Stimulated activated CD8-positive, alpha-beta memory T cell treated with anti-CD3 and anti-CD28 coated beads, Interleukin-2, amount 100 ng/mL, for 1 hour (primary cell): ENCODE measurements around the gene MSX2.

Experiments used
- DNase-seq, 2 donors: peaks; one replicate each; pipeline ENCODE4 v3.0.0-alpha.2; 2020; ENCODE audit warnings: low read depth in 2 of 2

Gene MSX2

DNA sequence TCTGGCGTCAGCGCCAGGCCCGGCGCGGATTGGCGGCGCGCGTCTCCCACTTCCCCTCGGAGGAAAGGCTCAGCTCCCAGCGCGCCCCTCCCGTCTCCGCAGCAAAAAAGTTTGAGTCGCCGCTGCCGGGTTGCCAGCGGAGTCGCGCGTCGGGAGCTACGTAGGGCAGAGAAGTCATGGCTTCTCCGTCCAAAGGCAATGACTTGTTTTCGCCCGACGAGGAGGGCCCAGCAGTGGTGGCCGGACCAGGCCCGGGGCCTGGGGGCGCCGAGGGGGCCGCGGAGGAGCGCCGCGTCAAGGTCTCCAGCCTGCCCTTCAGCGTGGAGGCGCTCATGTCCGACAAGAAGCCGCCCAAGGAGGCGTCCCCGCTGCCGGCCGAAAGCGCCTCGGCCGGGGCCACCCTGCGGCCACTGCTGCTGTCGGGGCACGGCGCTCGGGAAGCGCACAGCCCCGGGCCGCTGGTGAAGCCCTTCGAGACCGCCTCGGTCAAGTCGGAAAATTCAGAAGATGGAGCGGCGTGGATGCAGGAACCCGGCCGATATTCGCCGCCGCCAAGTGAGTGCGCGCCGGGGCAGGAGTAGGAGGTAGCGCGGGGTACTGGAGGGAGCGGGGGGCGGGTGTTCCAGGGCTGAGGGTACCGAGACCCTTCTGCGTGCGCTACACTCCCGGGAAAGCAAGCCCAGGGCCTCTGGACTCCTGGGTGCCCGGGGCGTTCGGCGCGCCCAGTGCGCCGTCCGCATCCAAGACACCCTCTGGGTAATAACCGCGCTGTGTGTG, at the start of gene MSX2:
Gene MSX2, plus strand, starts transcription at position 99 of the 777 bp plus-strand sequence. Its CDS starts 78 bp downstream, at position 177.
- no peak for DNase-seq

DNA sequence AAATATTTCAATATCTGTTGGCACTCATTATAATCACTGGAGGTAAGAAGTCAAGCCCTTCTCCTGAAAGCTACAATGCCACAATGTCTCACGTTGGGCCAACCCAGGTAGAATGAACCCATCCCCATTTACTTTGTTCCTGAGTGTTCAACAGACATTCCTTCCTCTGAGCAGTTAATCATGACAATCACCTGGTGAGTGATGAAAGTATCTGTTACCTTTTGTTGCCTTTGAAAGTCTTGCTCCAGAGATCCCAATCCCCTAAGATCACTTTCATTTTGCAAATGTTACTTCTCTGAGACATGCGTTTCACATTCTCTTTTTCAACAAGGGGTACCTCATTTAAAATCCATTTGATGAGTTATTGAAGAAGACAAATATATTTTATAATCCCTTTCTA, 49.3 kb upstream of the MSX2 start:
- no peak for DNase-seq

DNA sequence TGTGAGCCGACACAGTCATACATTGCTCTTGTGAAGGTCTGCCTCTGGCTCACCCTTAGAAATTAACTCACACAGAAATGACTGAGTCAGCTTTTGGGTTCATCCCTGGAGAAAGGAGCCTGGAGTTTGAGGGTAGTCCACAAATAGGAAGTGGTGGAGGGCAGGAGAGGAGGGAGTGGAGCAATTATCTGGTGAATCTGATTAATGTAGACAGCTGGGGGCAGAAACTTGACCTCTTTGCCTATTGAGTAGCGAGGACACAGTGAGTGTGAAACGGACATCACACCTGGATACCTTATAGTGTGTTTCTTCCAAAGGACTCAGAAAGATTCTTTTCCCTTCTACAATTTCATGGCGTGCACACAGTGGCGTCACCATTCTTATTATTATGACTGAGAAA, 48.5 kb upstream of the MSX2 start:
- DNase-seq: no peak

DNA sequence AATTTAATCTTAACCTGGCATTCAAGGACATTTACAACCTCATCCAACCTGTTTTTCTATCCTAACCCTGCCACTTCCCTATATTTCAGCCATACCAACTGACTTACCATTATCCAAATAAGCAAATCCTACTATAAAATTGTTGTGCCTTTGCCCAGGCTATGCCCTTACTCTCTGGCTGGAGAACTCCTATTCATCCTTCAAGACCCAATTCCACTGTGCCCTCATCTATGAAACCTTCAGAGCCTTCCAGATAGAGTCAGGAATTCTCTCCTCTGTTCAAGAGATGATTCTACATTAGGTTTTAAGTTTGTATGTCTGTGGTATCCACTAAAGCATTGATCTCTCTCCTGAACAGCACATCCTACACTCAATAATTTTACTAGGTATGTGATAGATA, 46.3 kb upstream of the MSX2 start:
- DNase-seq: no peak

DNA sequence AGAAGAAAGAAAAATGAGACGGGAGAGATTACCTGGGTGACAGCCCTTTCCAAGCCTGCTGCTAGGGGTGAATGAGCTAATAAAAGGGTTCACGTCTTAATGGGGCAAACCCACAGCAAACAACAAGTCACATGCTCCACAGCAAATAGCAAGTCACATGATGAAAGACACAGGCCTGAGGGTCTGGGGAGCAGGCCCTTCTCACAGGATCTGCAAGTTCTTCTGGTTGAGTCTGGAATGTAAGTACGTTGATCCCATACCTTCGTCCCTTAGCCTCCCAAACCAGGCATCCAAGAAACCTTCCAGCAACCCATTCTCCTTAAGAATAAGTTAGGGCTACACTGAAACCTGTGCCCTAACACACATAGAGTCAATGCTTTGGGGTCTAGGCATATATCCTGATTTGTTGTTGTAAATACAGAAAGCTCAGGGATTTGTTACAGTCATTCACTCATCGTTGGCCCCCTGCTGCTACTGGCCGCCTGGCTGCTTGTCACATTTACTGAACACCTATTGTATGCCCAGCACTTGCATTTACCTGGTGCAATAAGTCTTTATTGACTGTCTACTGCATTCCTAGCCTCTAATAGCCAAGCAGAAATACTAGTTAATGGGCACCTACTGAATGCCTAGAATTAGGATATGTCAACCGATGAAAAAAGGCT, 43.3 kb upstream of the MSX2 start:
- no peak for DNase-seq

DNA sequence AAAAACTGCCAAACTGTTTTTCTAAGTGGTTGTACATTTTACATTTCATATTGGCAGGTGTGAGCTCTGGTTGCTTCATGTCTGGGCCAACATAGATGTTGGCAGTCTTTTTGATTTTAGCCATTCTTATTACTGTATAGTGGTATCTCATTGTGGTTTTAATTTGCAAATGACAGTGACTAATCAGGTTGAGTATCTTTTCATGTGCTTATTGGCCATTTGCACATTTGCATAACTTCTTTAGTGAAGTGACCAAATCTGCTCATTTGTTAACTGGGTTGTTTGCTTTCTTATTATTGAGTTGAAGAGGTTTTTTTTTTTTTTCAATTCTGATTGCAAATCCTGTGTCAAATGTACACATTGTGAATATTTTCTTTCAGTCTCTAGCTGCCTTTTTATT, 36.9 kb upstream of the MSX2 start:
- no peak for DNase-seq

DNA sequence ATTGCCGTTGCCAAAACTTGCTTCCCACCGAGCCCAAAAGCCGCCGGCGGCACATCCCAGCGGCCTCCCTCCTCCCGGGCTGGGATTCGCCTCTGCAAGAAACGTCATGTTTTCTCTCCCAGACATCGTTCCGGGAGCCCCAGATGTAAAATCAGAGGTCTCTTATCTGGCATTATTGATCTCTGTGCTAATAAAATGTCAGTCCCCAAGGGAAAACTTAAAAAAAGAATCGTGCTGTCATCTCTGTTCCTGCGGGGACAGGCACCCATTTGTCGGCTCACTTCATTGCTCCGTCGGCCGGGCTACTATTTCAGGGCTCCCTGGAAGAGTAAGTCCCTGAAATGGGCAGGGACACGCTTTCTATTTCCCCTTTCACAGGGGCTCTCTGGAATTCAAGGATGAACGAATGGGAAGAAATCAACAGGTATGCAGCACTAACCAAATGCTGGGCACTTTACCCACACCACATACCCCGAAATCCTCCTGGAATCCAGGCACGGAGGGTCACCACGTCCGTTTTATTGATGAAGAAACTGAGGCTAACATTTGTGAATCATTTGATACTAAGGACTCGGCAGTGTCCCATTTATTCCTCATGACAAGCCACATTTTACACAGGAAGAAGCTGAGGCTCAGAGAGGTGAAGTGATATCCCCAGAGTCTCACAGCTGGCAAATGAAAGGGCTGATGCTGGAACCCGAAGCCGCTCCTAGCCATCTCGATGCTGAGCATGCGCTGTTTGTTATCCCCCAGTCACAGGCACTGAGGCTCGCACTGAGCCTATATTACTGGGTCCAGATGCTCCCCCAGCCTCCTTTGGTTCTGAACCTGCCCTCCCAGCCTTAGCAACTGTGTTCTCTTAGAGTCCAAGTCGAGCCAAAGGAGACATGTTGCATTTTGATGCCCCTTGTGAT, 35.7 kb upstream of the MSX2 start:
- no peak for DNase-seq

DNA sequence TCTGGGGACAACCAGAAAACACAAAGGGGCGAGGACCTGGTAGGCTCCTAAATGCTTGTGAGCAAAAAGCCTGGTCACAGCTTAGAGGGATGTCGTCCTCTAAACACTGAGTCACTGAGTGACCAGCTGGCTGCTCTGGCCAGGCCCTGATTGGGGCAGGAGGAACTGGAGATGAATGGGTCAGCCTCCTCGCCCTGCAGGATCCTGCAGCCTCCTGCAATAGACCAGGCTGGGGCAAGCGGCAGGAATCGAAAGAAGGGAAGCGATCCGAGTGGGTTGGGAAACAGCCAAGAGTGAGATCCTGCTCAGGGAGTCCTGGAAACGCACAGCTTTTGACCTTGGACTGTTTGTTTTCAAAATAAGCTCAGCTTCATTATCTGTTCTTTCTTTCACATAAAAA, 34.1 kb upstream of the MSX2 start:
- no peak for DNase-seq

DNA sequence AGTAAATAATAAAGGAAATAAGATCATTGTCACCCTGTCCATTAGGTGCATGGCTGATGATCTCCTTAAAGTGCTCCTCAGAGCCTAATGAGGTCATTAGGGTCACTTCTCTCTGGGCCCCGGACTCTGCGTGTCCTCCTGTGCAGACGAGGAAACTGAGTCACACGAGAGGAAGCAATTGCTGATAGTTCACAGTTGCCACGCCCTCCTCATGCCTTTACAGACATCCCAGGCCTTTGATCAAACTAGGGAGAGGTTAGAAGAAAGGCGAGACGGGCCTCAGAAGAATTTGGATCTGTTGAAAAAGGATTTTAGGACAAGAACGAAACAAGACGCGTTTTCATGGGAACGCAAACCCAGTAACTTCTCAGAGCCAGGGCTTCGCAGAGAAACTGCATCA, 32.0 kb upstream of the MSX2 start:
- DNase-seq: no peak

DNA sequence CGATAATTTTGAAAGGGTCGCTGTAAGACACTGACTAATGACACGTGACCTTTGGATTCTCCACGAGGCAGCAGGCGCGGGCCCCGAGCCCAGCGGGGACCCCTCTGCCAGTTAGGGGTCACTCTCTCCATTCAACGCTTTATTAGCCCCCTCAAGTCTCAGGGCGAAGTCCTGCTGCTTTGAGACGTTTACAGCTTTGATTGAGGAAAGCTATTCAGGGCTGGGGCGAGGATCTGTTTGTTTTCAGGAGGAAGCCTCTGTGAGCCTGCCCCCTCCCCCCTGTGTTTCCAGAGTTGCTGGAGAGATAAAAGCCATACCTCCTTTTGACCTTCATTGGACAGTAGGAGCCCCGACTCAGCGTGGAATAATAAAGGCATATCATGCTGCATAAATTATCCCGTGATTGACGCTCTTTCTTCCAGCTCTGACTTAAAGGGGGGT, 31.4 kb upstream of the MSX2 start:
- DNase-seq: no peak

DNA sequence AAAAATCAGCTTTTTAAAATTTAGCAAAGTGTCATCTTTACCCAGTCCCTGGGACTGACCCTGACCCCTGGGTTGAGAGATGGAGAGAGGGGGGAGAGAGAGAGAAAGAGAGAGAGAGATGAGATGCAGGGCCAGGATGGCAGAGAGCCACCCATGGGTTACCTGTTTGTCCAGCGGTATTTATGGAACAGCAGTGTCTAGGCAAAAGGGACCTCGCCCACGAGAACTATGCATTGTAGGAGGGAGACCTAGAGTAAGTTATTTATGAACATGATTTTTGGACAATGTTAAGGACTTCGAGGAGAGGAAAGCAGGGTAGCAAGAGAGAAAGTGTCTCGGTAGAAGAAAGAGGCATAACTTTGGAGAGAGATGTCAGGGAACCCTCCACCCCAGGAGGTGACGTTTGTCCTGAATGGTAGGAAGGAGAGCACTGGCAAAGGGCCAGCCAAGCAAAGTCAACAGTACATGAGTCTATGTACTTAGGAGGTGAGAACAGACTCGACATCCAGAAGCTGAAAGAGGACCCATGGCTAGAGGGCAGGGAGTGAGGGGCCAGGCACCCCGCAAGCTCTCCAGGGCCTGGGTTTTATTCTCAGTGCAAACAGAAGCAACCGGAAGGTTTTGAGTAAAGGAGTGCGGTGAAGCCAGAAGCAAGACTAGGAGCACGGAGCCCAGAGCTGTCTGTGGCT, 30.5 kb upstream of the MSX2 start:
- DNase-seq: no peak

DNA sequence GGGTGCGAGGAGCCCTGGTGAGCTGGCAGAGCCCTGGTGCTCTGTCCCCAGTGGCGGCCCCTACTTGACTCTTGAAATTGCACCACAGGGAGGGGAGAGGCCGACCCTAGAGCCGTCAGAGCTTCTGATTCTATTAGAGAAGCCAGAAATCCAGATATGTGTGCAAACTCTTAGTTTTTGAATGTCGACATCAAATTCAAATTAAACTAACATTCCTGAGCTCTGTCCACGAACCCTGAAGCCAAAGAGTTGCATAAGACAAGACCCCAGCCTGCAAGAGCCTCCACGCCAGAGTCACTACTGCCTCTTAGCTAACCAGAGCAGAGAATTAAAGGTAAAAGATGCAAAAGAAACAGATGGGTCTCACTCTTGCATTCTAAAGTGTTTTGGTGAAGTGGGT, 29.8 kb upstream of the MSX2 start:
- no peak for DNase-seq

DNA sequence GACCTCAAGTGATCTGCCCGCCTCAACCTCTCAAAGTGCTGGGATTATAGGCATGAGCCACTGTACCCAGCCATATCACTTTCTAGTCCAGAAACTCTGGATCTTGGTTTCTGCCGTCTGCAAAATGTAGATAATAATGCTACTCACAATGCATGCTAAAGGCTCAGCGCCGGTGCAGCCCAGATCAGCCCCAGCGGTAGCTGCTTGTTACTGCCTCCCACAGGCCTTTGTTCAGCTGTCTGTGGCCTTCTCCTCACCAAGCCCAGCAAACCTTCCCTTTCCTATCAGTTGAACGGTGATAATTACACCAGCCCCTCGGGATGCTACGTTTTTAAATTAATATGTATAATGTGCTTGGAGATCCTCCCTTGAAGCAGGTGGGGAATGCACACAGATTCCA, 26.2 kb upstream of the MSX2 start:
- no peak for DNase-seq

DNA sequence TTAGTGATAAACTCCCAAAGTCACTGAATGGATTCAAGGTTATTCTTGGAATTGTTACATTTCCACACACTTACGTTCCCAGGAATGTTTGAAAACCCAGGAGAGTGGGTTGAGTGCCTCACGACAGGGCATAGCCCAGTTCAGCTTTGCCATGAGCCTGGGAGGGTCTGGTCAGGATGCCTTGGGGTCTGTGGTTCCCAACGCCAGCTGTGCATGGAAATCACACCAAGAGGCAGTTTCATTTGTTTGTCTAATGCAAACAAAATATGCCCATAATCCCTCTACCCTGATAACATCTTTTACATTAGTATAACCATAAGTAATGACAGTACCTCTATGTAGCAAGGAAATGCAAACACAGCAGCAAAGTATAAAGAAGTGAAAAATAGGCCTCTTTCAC, 25.3 kb upstream of the MSX2 start:
- DNase-seq: no peak

DNA sequence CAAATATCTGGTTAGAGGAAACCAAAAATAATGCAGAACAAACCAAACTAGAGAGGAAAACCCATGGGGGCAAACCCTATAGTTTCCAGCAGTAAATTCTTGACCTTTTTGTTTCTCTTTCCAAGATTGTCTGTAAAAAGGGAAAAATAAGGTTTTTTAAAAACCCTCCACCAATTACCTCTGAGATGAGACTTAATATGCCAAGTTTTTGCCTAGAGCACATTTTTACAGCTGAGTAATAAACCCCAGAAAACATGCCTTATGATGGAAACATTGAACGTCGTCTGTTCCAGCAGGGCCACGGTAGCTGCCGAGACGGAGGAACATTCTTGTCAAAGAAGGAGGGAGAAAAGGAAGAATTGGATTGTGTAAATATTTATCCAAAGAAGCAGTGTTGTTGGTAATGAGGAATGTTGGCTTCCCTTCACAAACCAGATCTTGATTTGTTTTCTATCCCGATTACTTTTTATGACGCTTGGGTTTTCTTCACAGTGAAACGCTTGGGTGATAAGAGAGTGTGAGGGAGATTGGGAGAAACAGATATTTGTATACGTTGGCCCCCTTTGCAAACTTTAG, 17.3 kb upstream of the MSX2 start:
- no peak for DNase-seq

DNA sequence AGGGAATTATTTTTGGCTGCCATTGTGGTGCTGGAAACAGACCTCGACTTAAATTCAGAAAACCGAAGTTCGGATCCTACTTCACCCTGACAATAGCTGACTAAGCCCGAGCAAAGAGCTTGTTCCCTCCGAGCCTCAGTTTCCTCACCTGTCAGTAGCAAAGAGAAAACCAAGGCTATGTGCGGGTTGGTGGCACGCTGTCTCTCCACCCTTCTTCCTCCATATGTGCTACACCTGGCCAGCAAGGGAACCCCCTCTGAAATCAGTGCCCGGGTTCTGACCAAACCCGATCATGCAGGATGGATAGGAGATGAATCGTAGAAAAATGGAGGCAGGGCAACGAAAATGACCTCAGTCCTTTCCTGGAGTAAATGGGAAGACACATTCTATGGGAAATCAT, 16.7 kb upstream of the MSX2 start:
- no peak for DNase-seq

DNA sequence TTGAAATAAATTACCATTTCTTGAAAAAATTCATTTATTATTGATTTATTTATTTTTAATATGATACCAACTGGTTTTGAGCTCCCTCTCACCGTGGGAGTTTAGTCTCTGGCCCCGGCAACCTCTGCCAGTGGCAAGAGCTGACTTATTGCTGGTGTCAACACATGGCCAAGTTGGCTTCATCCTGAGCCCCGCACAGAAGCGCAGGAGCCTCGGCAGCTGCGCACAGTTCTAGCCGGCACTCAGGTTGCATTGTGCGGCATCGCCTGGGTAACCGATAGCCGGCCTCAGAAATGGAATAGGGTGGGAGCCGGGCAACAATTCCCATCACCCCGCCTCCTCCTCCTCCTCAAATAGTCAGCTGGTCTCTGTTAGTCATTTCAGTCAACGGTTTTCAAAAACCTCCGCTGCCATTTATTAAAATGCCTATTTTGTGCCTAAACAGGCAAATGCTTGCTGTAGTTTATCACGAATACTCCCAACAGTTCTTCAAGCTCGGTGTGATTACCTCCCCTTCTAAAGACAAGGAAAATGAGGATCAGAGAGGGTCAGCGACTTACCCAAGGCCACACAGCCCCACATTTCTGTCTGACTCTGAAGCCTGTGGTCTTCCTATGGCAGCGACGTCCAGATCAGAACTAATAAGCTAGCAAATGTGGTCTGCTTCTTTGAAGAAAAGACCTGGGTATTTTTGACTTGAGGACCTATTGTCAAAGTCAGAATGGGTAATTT, 15.7 kb upstream of the MSX2 start:
- no peak for DNase-seq

DNA sequence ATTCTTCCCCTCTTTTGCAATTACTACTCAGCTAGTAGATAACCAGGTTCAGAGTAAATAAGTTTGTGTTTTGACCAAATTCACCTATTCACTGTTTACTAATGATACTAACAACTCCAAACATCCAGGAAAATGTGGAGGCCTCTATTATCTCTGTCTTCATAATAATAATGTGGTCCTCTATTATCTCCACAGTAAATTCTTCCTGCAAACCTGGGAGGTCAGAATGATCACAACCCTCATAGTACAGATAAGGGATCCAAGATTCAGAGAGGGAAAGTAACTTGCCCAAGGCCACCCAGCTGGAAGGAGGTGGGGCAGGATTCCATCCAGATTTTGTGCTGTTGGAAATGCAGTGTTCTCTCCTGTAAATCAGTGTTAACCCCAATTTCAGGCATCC, 9.6 kb upstream of the MSX2 start:
- no peak for DNase-seq

DNA sequence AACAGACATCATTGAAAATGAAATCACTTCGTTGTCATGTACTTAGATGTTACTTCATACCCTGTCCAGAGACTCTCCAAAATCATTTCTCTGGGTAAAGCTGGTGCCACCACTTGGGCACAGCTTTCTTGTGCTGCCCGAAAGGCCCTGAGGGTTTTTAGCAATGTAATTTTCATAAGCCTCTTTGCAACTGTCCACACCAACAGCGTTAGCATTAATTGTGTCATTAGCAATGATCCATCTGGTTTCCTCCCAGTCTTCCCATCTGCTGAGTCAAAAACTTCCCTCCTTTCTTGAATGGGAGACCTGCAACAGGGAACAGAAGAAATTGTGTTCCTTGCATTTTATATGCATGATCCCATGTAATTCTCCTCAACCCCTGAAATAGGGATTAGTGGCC, 8.6 kb upstream of the MSX2 start:
- DNase-seq: no peak

DNA sequence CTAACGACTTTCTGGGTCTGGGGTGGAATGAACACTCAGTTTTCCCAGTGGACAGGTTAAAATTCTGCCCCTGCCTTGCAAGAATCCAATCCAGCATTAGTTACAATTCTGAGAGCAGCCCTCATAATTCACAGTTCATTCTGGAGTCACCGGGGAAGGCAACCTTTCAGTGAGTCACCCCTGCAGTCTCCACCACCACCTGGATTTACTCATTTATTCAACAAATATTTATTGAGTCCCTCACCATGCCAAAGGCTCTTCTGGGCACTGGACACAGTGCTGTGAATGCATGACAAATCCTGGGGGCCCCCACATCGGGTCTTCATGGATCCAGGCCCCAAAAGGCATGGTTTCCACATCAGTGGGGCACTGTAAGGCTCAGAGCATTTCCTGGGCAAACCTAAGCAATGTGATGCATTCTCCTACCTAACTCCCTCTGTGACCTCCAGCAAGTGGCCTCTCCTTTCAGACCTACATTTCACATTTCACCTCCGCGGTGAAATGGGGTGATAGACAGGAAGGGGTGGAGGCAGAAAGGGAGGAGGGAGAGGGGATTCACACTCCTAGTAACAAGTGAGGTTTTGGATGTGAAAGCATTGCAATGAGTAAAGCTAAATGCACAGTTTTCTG, 6.4 kb upstream of the MSX2 start:
- DNase-seq: no peak
